HEK293 (cell line): Measurements from ENCODE around the gene CSMD2.

ENCODE experiments used
- CTCF ChIA-PET: fragments of 350-600 bp; formaldehyde crosslinking; extraction: SDS; loops from one replicate; lab custom pipeline; 2021; ENCODE audit warnings: antibody characterized with exemption; lab: Yijun Ruan, JAX
- POLR2A ChIA-PET: fragments of 300-600 bp; formaldehyde crosslinking; extraction: SDS; loops from one replicate; lab custom pipeline; 2020; ENCODE audit warnings: antibody characterized with exemption, inconsistent platforms; lab: Yijun Ruan, JAX
- H3K27ac ChIP-seq: fragments of 200-500 bp; sonication (Bioruptor generic); 2 replicates; pipeline ENCODE4 v1.5.1; 2014; ENCODE audit warnings: low read depth, low read length, control low read depth, inconsistent platforms; ENCODE audit errors: extremely low read depth
- H3K36me3 ChIP-seq, 2 experiments: fragments of 200-500 bp in 1 of 2; sonication (Bioruptor generic) in 1 of 2; 1 replicate in 1 of 2; 2 replicates in 1 of 2; pipeline ENCODE4 v1.5.1; 2014 to 2017; ENCODE audit warnings: inconsistent platforms in 2 of 2, low read length in 2 of 2; ENCODE audit not compliant: control insufficient read depth in 2 of 2, insufficient read depth in 1 of 2
- H3K4me1 ChIP-seq: fragments of 200-500 bp; sonication (Bioruptor generic); 2 replicates; pipeline ENCODE4 v1.5.1; 2014; ENCODE audit warnings: mild to moderate bottlenecking, low read length, inconsistent platforms; ENCODE audit not compliant: control insufficient read depth, insufficient read depth
- H3K4me3 ChIP-seq: 2 replicates; pipeline ENCODE4 v1.5.1; 2011; ENCODE audit warnings: low read depth, mild to moderate bottlenecking, control low read depth, low read length, moderate library complexity
- H3K9me3 ChIP-seq: fragments of 200-500 bp; sonication (Bioruptor generic); 2 replicates; pipeline ENCODE4 v1.5.1; 2014; ENCODE audit warnings: low read depth, low read length, inconsistent platforms; ENCODE audit not compliant: control insufficient read depth, insufficient read depth
- BCL11A ChIP-seq: fragments of 450-650 bp; formaldehyde crosslinking; IDR thresholded peaks from 2 replicates; pipeline ENCODE4 v1.5.1; 2016; ENCODE audit warnings: low read depth, missing biosample characterization, missing genetic modification characterization
- GLIS1 ChIP-seq: fragments of 450-650 bp; formaldehyde crosslinking; IDR thresholded peaks from 2 replicates; pipeline ENCODE4 v1.5.1; 2016; ENCODE audit warnings: missing biosample characterization, missing genetic modification characterization
- GLIS2 ChIP-seq: fragments of 450-650 bp; formaldehyde crosslinking; IDR thresholded peaks from 2 replicates; pipeline ENCODE4 v1.5.1; 2016; ENCODE audit warnings: missing biosample characterization, missing genetic modification characterization
- KLF16 ChIP-seq: fragments of 450-650 bp; formaldehyde crosslinking; IDR thresholded peaks from 2 replicates; pipeline ENCODE4 v1.5.1; 2017; ENCODE audit warnings: missing biosample characterization, missing genetic modification characterization
- KLF8 ChIP-seq: fragments of 450-650 bp; formaldehyde crosslinking; IDR thresholded peaks from 2 replicates; pipeline ENCODE4 v1.5.1; 2016; ENCODE audit warnings: missing biosample characterization, missing genetic modification characterization
- OSR2 ChIP-seq: fragments of 450-650 bp; formaldehyde crosslinking; IDR thresholded peaks from 2 replicates; pipeline ENCODE4 v1.5.1; 2016; ENCODE audit warnings: missing biosample characterization, missing genetic modification characterization
- PRDM1 ChIP-seq: fragments of 450-650 bp; formaldehyde crosslinking; IDR thresholded peaks from 2 replicates; pipeline ENCODE4; 2016; ENCODE audit warnings: missing biosample characterization, missing genetic modification characterization
- RBAK ChIP-seq: fragments of 450-650 bp; formaldehyde crosslinking; IDR thresholded peaks from 2 replicates; pipeline ENCODE4 v1.5.1; 2016; ENCODE audit warnings: missing biosample characterization, missing genetic modification characterization
- SCRT1 ChIP-seq: fragments of 450-650 bp; formaldehyde crosslinking; IDR thresholded peaks from 2 replicates; pipeline ENCODE4 v1.5.1; 2016; ENCODE audit warnings: missing biosample characterization, missing genetic modification characterization, borderline replicate concordance
- SP2 ChIP-seq: fragments of 450-650 bp; formaldehyde crosslinking; IDR thresholded peaks from 2 replicates; pipeline ENCODE4 v1.5.1; 2016; ENCODE audit warnings: missing biosample characterization, missing genetic modification characterization
- SP7 ChIP-seq: fragments of 450-650 bp; formaldehyde crosslinking; IDR thresholded peaks from 2 replicates; pipeline ENCODE4 v1.5.1; 2016; ENCODE audit warnings: missing biosample characterization, missing genetic modification characterization
- ZBTB10 ChIP-seq: fragments of 450-650 bp; formaldehyde crosslinking; IDR thresholded peaks from 2 replicates; pipeline ENCODE4 v1.5.1; 2016; ENCODE audit warnings: missing biosample characterization, missing genetic modification characterization
- ZBTB11 ChIP-seq: fragments of 450-650 bp; formaldehyde crosslinking; conservative IDR thresholded peaks from 2 replicates; pipeline ENCODE4 v1.5.1; 2016; ENCODE audit warnings: low read depth, missing biosample characterization, missing genetic modification characterization
- ZBTB49 ChIP-seq: fragments of 450-650 bp; formaldehyde crosslinking; IDR thresholded peaks from 2 replicates; pipeline ENCODE4 v1.5.1; 2016; ENCODE audit warnings: missing biosample characterization, missing genetic modification characterization, low read depth
- ZBTB7A ChIP-seq: fragments of 450-650 bp; formaldehyde crosslinking; IDR thresholded peaks from 2 replicates; pipeline ENCODE4 v1.5.1; 2016; ENCODE audit warnings: low read depth, missing biosample characterization, missing genetic modification characterization
- ZIC2 ChIP-seq: fragments of 450-650 bp; formaldehyde crosslinking; IDR thresholded peaks from 2 replicates; pipeline ENCODE4 v1.5.1; 2016; ENCODE audit warnings: missing biosample characterization, missing genetic modification characterization
- ZNF132 ChIP-seq: fragments of 450-650 bp; formaldehyde crosslinking; IDR thresholded peaks from 2 replicates; pipeline ENCODE4 v1.5.1; 2017; ENCODE audit warnings: missing biosample characterization, missing genetic modification characterization, borderline replicate concordance
- ZNF19 ChIP-seq: fragments of 450-650 bp; formaldehyde crosslinking; IDR thresholded peaks from 2 replicates; pipeline ENCODE4; 2016; ENCODE audit warnings: missing biosample characterization, missing genetic modification characterization, low read depth
- ZNF2 ChIP-seq: fragments of 450-650 bp; formaldehyde crosslinking; IDR thresholded peaks from 2 replicates; pipeline ENCODE4 v1.5.1; 2016; ENCODE audit warnings: missing biosample characterization, missing genetic modification characterization
- ZNF23 ChIP-seq: fragments of 450-650 bp; formaldehyde crosslinking; IDR thresholded peaks from 2 replicates; pipeline ENCODE4 v1.5.1; 2016; ENCODE audit warnings: missing biosample characterization, missing genetic modification characterization, borderline replicate concordance
- ZNF239 ChIP-seq: fragments of 450-650 bp; formaldehyde crosslinking; IDR thresholded peaks from 2 replicates; pipeline ENCODE4 v1.5.1; 2016; ENCODE audit warnings: missing biosample characterization, missing genetic modification characterization
- ZNF24 ChIP-seq: fragments of 450-650 bp; formaldehyde crosslinking; IDR thresholded peaks from 2 replicates; pipeline ENCODE4 v1.5.1; 2016; ENCODE audit warnings: missing biosample characterization, missing genetic modification characterization
- ZNF266 ChIP-seq: fragments of 450-650 bp; formaldehyde crosslinking; IDR thresholded peaks from 2 replicates; pipeline ENCODE4 v1.5.1; 2016; ENCODE audit warnings: missing biosample characterization, missing genetic modification characterization, low read depth
- ZNF394 ChIP-seq: fragments of 450-650 bp; formaldehyde crosslinking; IDR thresholded peaks from 2 replicates; pipeline ENCODE4 v1.5.1; 2016; ENCODE audit warnings: missing biosample characterization, missing genetic modification characterization, mild to moderate bottlenecking, moderate library complexity, borderline replicate concordance
- ZNF404 ChIP-seq: fragments of 450-650 bp; formaldehyde crosslinking; IDR thresholded peaks from 2 replicates; pipeline ENCODE4 v1.5.1; 2017; ENCODE audit warnings: missing biosample characterization, missing genetic modification characterization
- ZNF529 ChIP-seq: fragments of 450-650 bp; formaldehyde crosslinking; IDR thresholded peaks from 2 replicates; pipeline ENCODE4 v1.5.1; 2017; ENCODE audit warnings: missing genetic modification characterization, missing biosample characterization; ENCODE audit not compliant: insufficient replicate concordance
- ZNF596 ChIP-seq: fragments of 450-650 bp; IDR thresholded peaks from 2 replicates; pipeline ENCODE4 v1.5.0; 2018; ENCODE audit warnings: missing biosample characterization, mild to moderate bottlenecking, missing genetic modification characterization, moderate library complexity
- ZNF621 ChIP-seq: fragments of 450-650 bp; formaldehyde crosslinking; IDR thresholded peaks from 2 replicates; pipeline ENCODE4 v1.5.1; 2017; ENCODE audit warnings: missing biosample characterization, missing genetic modification characterization
- ZNF626 ChIP-seq: fragments of 450-650 bp; sonication (Bioruptor Pico); formaldehyde crosslinking; IDR thresholded peaks from 2 replicates; pipeline ENCODE4 v1.5.1; 2018; ENCODE audit warnings: missing biosample characterization, missing genetic modification characterization, inconsistent platforms

Gene CSMD2

GRCh38 chr1:33932871-33933270 lies 232.2 kb downstream of the CSMD2 start:
- H3K4me1 ChIP-seq: no peaks in the 10 kb centered on the region
- H3K36me3 ChIP-seq: no peaks in the 10 kb centered on the region
- no peak overlapping the region for H3K27ac ChIP-seq
- TF ChIP-seq ZNF529 (tag by site-specific recombination) (no peak), KLF16 (tag by site-specific recombination) (no peak), GLIS1 (tag by site-specific recombination) (no peak), ZNF394 (tag by site-specific recombination) (no peak), ZBTB10 (tag by site-specific recombination) (no peak), SCRT1 (tag by site-specific recombination) (no peak), ZNF239 (tag by site-specific recombination) (no peak), ZNF404 (tag by site-specific recombination) (no peak), ZNF621 (no peak), SP7 (tag by site-specific recombination) (no peak), ZBTB7A (tag by site-specific recombination) (no peak), ZNF626 (tag by site-specific recombination) (no peak), OSR2 (tag by site-specific recombination) (no peak), ZNF24 (no peak)
- H3K4me3 ChIP-seq: no peak overlapping the region
- ChIA-PET CTCF (no interaction called here), POLR2A (no interaction called here)
- H3K9me3 ChIP-seq: no peaks in the 10 kb centered on the region

GRCh38 chr1:33931111-33931475 lies 233.9 kb downstream of the CSMD2 start:
- Histone ChIP-seq H3K4me1 (no peaks in the 10 kb centered on the region), H3K36me3 (no peaks in the 10 kb centered on the region), H3K4me3 (no peak overlapping the region), H3K27ac (no peak overlapping the region), H3K9me3 (no peaks in the 10 kb centered on the region)
- POLR2A ChIA-PET: interaction anchor here (0.5 kb wide), 1 partner anchor 13 kb away, joined by 8 read pairs; no protein-coding TSS in a partner anchor
- CTCF ChIA-PET: interaction anchor here (0.6 to 0.7 kb wide), 2 partner anchors 192 to 301 kb away, joined by 3 read pairs; no protein-coding TSS in a partner anchor
- TF ChIP-seq ZNF2 (tag by site-specific recombination) (no peak), GLIS2 (no peak), SP2 (no peak), ZNF596 (no peak), ZNF132 (tag by site-specific recombination) (no peak), RBAK (no peak), KLF8 (tag by site-specific recombination) (no peak), ZNF19 (tag by site-specific recombination) (no peak), ZNF23 (tag by site-specific recombination) (no peak), ZBTB11 (tag by site-specific recombination) (no peak), ZBTB49 (no peak), ZIC2 (tag by site-specific recombination) (no peak), ZNF266 (no peak), BCL11A (tag by site-specific recombination) (no peak), PRDM1 (tag by site-specific recombination) (no peak)
